Activated CD8-positive, alpha-beta memory T cell treated with anti-CD3 and anti-CD28 coated beads, Interleukin-2, amount 50 U/mL, for 4 hours (primary cell): ENCODE data around the gene MCF2L2.
"Not testable (repeated sequence)": the region's sequence is repeated elsewhere in the genome, so short reads cannot be mapped to it uniquely, and the experiment has no call there.

Source experiments
- DNase-seq: peaks from one replicate; pipeline ENCODE4 v3.0.0-alpha.2; 2020

The MCF2L2 gene

GRCh38 chr3:183443395-183444385 lies 15.3 kb upstream of the MCF2L2 start:
- DNase-seq = no peak

GRCh38 chr3:183442994-183443393 lies 14.6 kb upstream of the MCF2L2 start:
- no peak for DNase-seq

- DNase-seq = not testable (repeated sequence)
These were observed 12.1 kb upstream of the MCF2L2 start for GRCh38 chr3:183440521-183440920.

- DNase-seq = no peak
These were observed 11.1 kb upstream of the MCF2L2 start for GRCh38 chr3:183439515-183439914.

- DNase-seq = no peak
These were observed 10.3 kb upstream of the MCF2L2 start for GRCh38 chr3:183438735-183439134.

GRCh38 chr3:183437666-183438564 lies 9.5 kb upstream of the MCF2L2 start:
- no peak for DNase-seq

GRCh38 chr3:183437061-183437460 lies 8.6 kb upstream of the MCF2L2 start:
- DNase-seq = no peak

- no peak for DNase-seq
These were observed 7.2 kb upstream of the MCF2L2 start for GRCh38 chr3:183435661-183436060.

- DNase-seq = no peak
These were observed 6.6 kb upstream of the MCF2L2 start for GRCh38 chr3:183434992-183435391.

GRCh38 chr3:183434503-183434902 lies 6.1 kb upstream of the MCF2L2 start:
- DNase-seq = no peak

- DNase-seq = no peak
These were observed 2.0 kb upstream of the MCF2L2 start for GRCh38 chr3:183430325-183430957.

- peak; percentile 32 for DNase-seq
These were observed 458 bp downstream of the MCF2L2 start for GRCh38 chr3:183427876-183428446.

GRCh38 chr3:183427196-183427875 lies 1.1 kb downstream of the MCF2L2 start:
- DNase-seq = no peak

- DNase-seq = not testable (repeated sequence)
These were observed 9.6 kb downstream of the MCF2L2 start for GRCh38 chr3:183418807-183419206.

- no peak for DNase-seq
These were observed 17.1 kb downstream of the MCF2L2 start for GRCh38 chr3:183411216-183411922.

- no peak for DNase-seq
These were observed 17.7 kb downstream of the MCF2L2 start for GRCh38 chr3:183410759-183411158.

- DNase-seq = no peak
These were observed 18.1 kb downstream of the MCF2L2 start for GRCh38 chr3:183410280-183410679.

- DNase-seq = no peak
These were observed 19.2 kb downstream of the MCF2L2 start for GRCh38 chr3:183409219-183409618.

GRCh38 chr3:183401678-183402077 lies 26.7 kb downstream of the MCF2L2 start:
- no peak for DNase-seq

- no peak for DNase-seq
These were observed 28.1 kb downstream of the MCF2L2 start for GRCh38 chr3:183400352-183400751.

- no peak for DNase-seq
These were observed 31.6 kb downstream of the MCF2L2 start for GRCh38 chr3:183396662-183397391.
